Spleen (tissue), 7 donors: ENCODE data around the gene STAG3.

Experiments used
- CTCF ChIP-seq, 11 experiments: fragments of 200-600 bp in 7 of 11; fragments of 450-650 bp in 4 of 11; sonication (generic) in 4 of 11; IDR thresholded peaks in 8 of 11; conservative IDR thresholded peaks in 3 of 11; 1 replicate in 7 of 11; 2 replicates in 4 of 11; pipeline versions ENCODE4 v1.4.0 to v1.8.0; 2016 to 2021; ENCODE audit warnings: antibody characterized with exemption in 11 of 11, inconsistent platforms in 4 of 11, mild to moderate bottlenecking in 1 of 11
- POLR2A ChIP-seq, 3 donors: fragments of 450-650 bp; IDR thresholded peaks; one replicate each; pipeline ENCODE4 v1.5.1; 2017; ENCODE audit warnings: antibody characterized with exemption in 3 of 3, mild to moderate bottlenecking in 1 of 3
- POLR2AphosphoS5 ChIP-seq, 3 donors: sonication (generic); formaldehyde crosslinking; IDR thresholded peaks; one replicate each; pipeline ENCODE4 v1.5.1; 2017; ENCODE audit warnings: antibody characterized with exemption in 3 of 3
- donor health status: DM: no; HTN: no; CAD: no; lungs with moderate emphysema.
- donor health status: DM: no; HTN: no; CAD: no.
- donor health status: DM: no; HTN: no; CAD: no.

- TF ChIP-seq POLR2A (IDR thresholded peaks at IDR 0.05) = no peak
- no peak for TF ChIP-seq CTCF (IDR thresholded peaks at IDR 0.05 in 8 of 11, conservative IDR thresholded peaks at IDR 0.05 in 3 of 11)
- peak in 2 of 3 donors; percentile 12 to 67 for TF ChIP-seq POLR2AphosphoS5 (IDR thresholded peaks at IDR 0.05)
Measured at GRCh38 chr7:100154651-100155491, 22.8 kb upstream of the STAG3 start.
